Muscle of back (tissue), 11 donors: ENCODE results near the gene TADA3. TPM values are rescaled to one million over a fixed set of nuclear protein-coding genes. Genes with fewer than 3 reads are reported as not detected.
"Not testable (repeated sequence)": the region's sequence is repeated elsewhere in the genome, so short reads cannot be mapped to it uniquely, and the experiment has no call there.

Experiments used
- DNase-seq, 3 donors: peaks; one replicate each; pipeline versions ENCODE4 v3.0.0 to v3.0.0-alpha.2; 2013
- polyA plus RNA-seq, 10 donors: library from polyadenylated mRNA; unstranded; fragments of 120-200 nt; gene quantifications; one replicate each; pipeline ENCODE4 v1.2.1, GENCODE V29; 2013; ENCODE audit not compliant: insufficient read length in 10 of 10

Gene TADA3
- polyA plus RNA-seq, 10 donors: 49.2 to 56.4 (median 53.4) TPM

- DNase-seq: no peak
These were observed 5.2 kb downstream of the TADA3 start for GRCh38 chr3:9786825-9787669.

- no peak for DNase-seq
These were observed 6.0 kb downstream of the TADA3 start for GRCh38 chr3:9786209-9786739.

- DNase-seq: no peak
These were observed 6.7 kb downstream of the TADA3 start for GRCh38 chr3:9785602-9786001.

GRCh38 chr3:9784965-9785364, 7.3 kb downstream of the TADA3 start:
- no peak for DNase-seq

- DNase-seq: no peak
These were observed 8.3 kb downstream of the TADA3 start for GRCh38 chr3:9783954-9784353.

- no peak for DNase-seq
These were observed 9.5 kb downstream of the TADA3 start for GRCh38 chr3:9782770-9783169.

GRCh38 chr3:9781978-9782603, 10.2 kb downstream of the TADA3 start:
- DNase-seq: no peak

- no peak for DNase-seq
These were observed 10.7 kb downstream of the TADA3 start for GRCh38 chr3:9781551-9781950.

- DNase-seq: no peak
These were observed 11.4 kb downstream of the TADA3 start for GRCh38 chr3:9780910-9781309.

GRCh38 chr3:9780458-9780812, 11.8 kb downstream of the TADA3 start:
- DNase-seq: no peak

GRCh38 chr3:9779721-9780457, 12.4 kb downstream of the TADA3 start:
- DNase-seq: peak in 1 of 3 donors; percentile 48

GRCh38 chr3:9779075-9779593, 13.1 kb downstream of the TADA3 start:
- DNase-seq: no peak

GRCh38 chr3:9778143-9779074, 13.9 kb downstream of the TADA3 start:
- peak in 1 of 3 donors; percentile 49 for DNase-seq

GRCh38 chr3:9777694-9778021, 14.6 kb downstream of the TADA3 start:
- DNase-seq: no peak

- DNase-seq: no peak
These were observed 15.2 kb downstream of the TADA3 start for GRCh38 chr3:9776896-9777693.

GRCh38 chr3:9771007-9771406, 21.3 kb downstream of the TADA3 start:
- DNase-seq: not testable (repeated sequence)

- peak in 2 of 3 donors; percentile 77 to 91 for DNase-seq
These were observed 21.9 kb downstream of the TADA3 start for GRCh38 chr3:9770276-9770812.

GRCh38 chr3:9769426-9770275, 22.6 kb downstream of the TADA3 start, which contains the start of gene CAMK1:
Gene CAMK1 (minus strand): TSS chr3:9769947. CDS start chr3:9767749, 2,198 bp downstream.
- DNase-seq: peak; percentile 70 to 94 (median 83)

- peak in 1 of 3 donors; percentile 42 for DNase-seq
These were observed 23.3 kb downstream of the TADA3 start for GRCh38 chr3:9769012-9769411.
